Liver (tissue), 9 donors: ENCODE results near the gene MIEF1. TPM values are rescaled to one million over a fixed set of nuclear protein-coding genes. Genes with fewer than 3 reads are reported as not detected.

ENCODE experiments used
- DNase-seq: peaks from one replicate; pipeline ENCODE4 v3.0.0-alpha.2; 2017; ENCODE audit warnings: low spot score
- H3K27ac ChIP-seq, 2 donors: one replicate each; pipeline ENCODE4 v1.7.0; 2013; ENCODE audit warnings: inconsistent platforms in 2 of 2, low read length in 2 of 2, control low read depth in 1 of 2, low read depth in 1 of 2, mild to moderate bottlenecking in 1 of 2
- H3K27me3 ChIP-seq, 4 donors: one replicate each; pipeline versions ENCODE4 v1.6.1 to v1.7.0; 2013; ENCODE audit warnings: low read length in 3 of 4, inconsistent platforms in 1 of 4, mild to moderate bottlenecking in 1 of 4, moderate library complexity in 1 of 4; ENCODE audit not compliant: control insufficient read depth in 4 of 4, insufficient read depth in 4 of 4
- H3K36me3 ChIP-seq, 4 donors: one replicate each; pipeline versions ENCODE4 v1.6.1 to v1.7.0; 2013; ENCODE audit warnings: low read length in 3 of 4, mild to moderate bottlenecking in 3 of 4, low read depth in 1 of 4, moderate library complexity in 1 of 4; ENCODE audit not compliant: control insufficient read depth in 4 of 4, insufficient read depth in 3 of 4
- H3K4me1 ChIP-seq, 4 donors: one replicate each; pipeline versions ENCODE4 v1.6.1 to v1.7.0; 2013; ENCODE audit warnings: low read length in 3 of 4, mild to moderate bottlenecking in 3 of 4, moderate library complexity in 1 of 4; ENCODE audit not compliant: control insufficient read depth in 4 of 4, insufficient read depth in 4 of 4
- H3K4me3 ChIP-seq, 3 donors: one replicate each; pipeline versions ENCODE4 v1.6.1 to v1.7.0; 2013; ENCODE audit warnings: low read length in 3 of 3, control low read depth in 1 of 3, low read depth in 1 of 3, mild to moderate bottlenecking in 1 of 3
- H3K9ac ChIP-seq, 2 donors: one replicate each; pipeline ENCODE4 v1.7.0; 2013; ENCODE audit warnings: low read length in 2 of 2, mild to moderate bottlenecking in 2 of 2, moderate library complexity in 2 of 2, control low read depth in 1 of 2, low read depth in 1 of 2
- H3K9me3 ChIP-seq, 4 donors: one replicate each; pipeline versions ENCODE4 v1.6.1 to v1.7.0; 2013; ENCODE audit warnings: low read length in 3 of 4; ENCODE audit not compliant: control insufficient read depth in 4 of 4
- CTCF ChIP-seq: fragments of 150-350 bp; IDR thresholded peaks from 2 replicates; pipeline ENCODE4 v1.5.1; 2017; ENCODE audit warnings: improper control_type of control experiment, low read depth, low read length; ENCODE audit not compliant: missing input control
- EGR1 ChIP-seq, 2 donors: IDR thresholded peaks; 2 replicates each; pipeline ENCODE4 v1.6.1; 2016 to 2018; ENCODE audit warnings: antibody characterized with exemption in 2 of 2, low read depth in 2 of 2
- FOXA1 ChIP-seq: IDR thresholded peaks from 2 replicates; pipeline ENCODE4 v1.6.1; 2016; ENCODE audit warnings: antibody characterized with exemption
- FOXA2 ChIP-seq: IDR thresholded peaks from 2 replicates; pipeline ENCODE4 v1.6.1; 2016; ENCODE audit warnings: antibody characterized with exemption
- GABPA ChIP-seq, 2 donors: IDR thresholded peaks in 1 of 2; conservative IDR thresholded peaks in 1 of 2; 2 replicates each; pipeline ENCODE4 v1.6.1; 2016; ENCODE audit warnings: antibody characterized with exemption in 2 of 2, mild to moderate bottlenecking in 1 of 2, moderate library complexity in 1 of 2
- HNF4A ChIP-seq, 2 donors: conservative IDR thresholded peaks; 2 replicates each; pipeline ENCODE4 v1.6.1; 2016; ENCODE audit warnings: antibody characterized with exemption in 2 of 2, mild to moderate bottlenecking in 2 of 2
- HNF4G ChIP-seq: IDR thresholded peaks from 2 replicates; pipeline ENCODE4 v1.6.1; 2016; ENCODE audit warnings: antibody characterized with exemption
- JUND ChIP-seq, 2 donors: IDR thresholded peaks; 2 replicates each; pipeline ENCODE4 v1.6.1; 2016; ENCODE audit warnings: antibody characterized with exemption in 2 of 2
- NR2F2 ChIP-seq: IDR thresholded peaks from 2 replicates; pipeline ENCODE4 v1.6.1; 2016; ENCODE audit warnings: antibody characterized with exemption
- RAD21 ChIP-seq, 2 donors: IDR thresholded peaks; 2 replicates each; pipeline ENCODE4 v1.6.1; 2016; ENCODE audit warnings: antibody characterized with exemption in 2 of 2, mild to moderate bottlenecking in 2 of 2
- RXRA ChIP-seq, 2 donors: IDR thresholded peaks; 2 replicates each; pipeline ENCODE4 v1.6.1; 2017 to 2018; ENCODE audit warnings: antibody characterized with exemption in 2 of 2, mild to moderate bottlenecking in 1 of 2
- SP1 ChIP-seq: IDR thresholded peaks from 2 replicates; pipeline ENCODE4 v1.6.1; 2018; ENCODE audit warnings: antibody characterized with exemption, mild to moderate bottlenecking
- TAF1 ChIP-seq: conservative IDR thresholded peaks from 2 replicates; pipeline ENCODE4 v1.6.1; 2016; ENCODE audit warnings: antibody characterized with exemption, mild to moderate bottlenecking
- YY1 ChIP-seq: IDR thresholded peaks from 2 replicates; pipeline ENCODE4 v1.6.1; 2016; ENCODE audit warnings: antibody characterized with exemption, mild to moderate bottlenecking
- ZBTB33 ChIP-seq: IDR thresholded peaks from 2 replicates; pipeline ENCODE4 v1.6.1; 2016; ENCODE audit warnings: antibody characterized with exemption
- WGBS: extraction: QIAGEN DNeasy Blood & Tissue Kit; methylation state at CpG from one replicate; pipeline ENCODE4 v1.1.7; 2013; 5-methylcytosine and 5-hydroxymethylcytosine counted together
- polyA plus RNA-seq, 2 donors: library from polyadenylated mRNA; stranded (reverse) in 1 of 2; unstranded in 1 of 2; fragments of 200-250 nt in 1 of 2; fragments of >200 nt in 1 of 2; fragmentation: Nextera tagmentation in 1 of 2; extraction: Ambion mirVana in 1 of 2; gene quantifications; one replicate each; pipeline versions ENCODE4 v1.2.1 to v1.2.3, GENCODE V29; 2013 to 2015
- total RNA-seq, 2 donors: library from RNA; depleted of rRNA; stranded (reverse); fragments of >200 nt; gene quantifications; one replicate each; pipeline ENCODE4 v1.2.3, GENCODE V29; 2014
- TF ChIP-seq, protein P1 (sequence below): IDR thresholded peaks from 2 replicates; pipeline ENCODE4 v1.6.1; 2016; ENCODE audit warnings: antibody characterized with exemption, mild to moderate bottlenecking
- donor health status: healthy.
- donor health status: healthy.
- donor health status: healthy.
- donor health status: healthy.
- donor health status: healthy.

MIEF1 gene
- total and polyA plus RNA-seq, 4 donors, result 12.9 to 31.1 (median 20.7) TPM

DNA sequence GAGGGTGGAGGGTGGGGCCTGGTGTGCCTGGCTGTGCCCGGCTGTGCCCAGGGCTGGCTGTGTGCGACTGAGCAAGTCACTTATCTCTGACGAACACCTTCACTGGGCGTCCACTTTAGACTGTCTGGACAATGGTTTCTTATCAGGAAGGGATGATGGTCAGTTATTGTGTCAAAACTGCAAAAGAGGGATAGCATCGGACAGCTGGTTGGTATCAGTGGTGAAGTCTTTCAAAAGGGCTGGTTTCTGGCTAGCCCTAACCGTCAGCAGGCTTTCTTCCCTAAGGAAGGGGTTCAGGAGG, 49.4 kb upstream of the MIEF1 start (continued):
- TF ChIP-seq, protein P1, sequence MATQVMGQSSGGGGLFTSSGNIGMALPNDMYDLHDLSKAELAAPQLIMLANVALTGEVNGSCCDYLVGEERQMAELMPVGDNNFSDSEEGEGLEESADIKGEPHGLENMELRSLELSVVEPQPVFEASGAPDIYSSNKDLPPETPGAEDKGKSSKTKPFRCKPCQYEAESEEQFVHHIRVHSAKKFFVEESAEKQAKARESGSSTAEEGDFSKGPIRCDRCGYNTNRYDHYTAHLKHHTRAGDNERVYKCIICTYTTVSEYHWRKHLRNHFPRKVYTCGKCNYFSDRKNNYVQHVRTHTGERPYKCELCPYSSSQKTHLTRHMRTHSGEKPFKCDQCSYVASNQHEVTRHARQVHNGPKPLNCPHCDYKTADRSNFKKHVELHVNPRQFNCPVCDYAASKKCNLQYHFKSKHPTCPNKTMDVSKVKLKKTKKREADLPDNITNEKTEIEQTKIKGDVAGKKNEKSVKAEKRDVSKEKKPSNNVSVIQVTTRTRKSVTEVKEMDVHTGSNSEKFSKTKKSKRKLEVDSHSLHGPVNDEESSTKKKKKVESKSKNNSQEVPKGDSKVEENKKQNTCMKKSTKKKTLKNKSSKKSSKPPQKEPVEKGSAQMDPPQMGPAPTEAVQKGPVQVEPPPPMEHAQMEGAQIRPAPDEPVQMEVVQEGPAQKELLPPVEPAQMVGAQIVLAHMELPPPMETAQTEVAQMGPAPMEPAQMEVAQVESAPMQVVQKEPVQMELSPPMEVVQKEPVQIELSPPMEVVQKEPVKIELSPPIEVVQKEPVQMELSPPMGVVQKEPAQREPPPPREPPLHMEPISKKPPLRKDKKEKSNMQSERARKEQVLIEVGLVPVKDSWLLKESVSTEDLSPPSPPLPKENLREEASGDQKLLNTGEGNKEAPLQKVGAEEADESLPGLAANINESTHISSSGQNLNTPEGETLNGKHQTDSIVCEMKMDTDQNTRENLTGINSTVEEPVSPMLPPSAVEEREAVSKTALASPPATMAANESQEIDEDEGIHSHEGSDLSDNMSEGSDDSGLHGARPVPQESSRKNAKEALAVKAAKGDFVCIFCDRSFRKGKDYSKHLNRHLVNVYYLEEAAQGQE, result no peak
- TF ChIP-seq GABPA (IDR thresholded peaks at IDR 0.05 in 1 of 2, conservative IDR thresholded peaks at IDR 0.05 in 1 of 2) (no peak), FOXA2 (no peak), YY1 (no peak), EGR1 (IDR thresholded peaks at IDR 0.05; ENCODE audit: low read depth in 2 of 2) (no peak)

- 71% methylated on average over 9 of the region's 9 CpGs for WGBS
- H3K27ac ChIP-seq, result no peak overlapping the region
- peaks cover 0 to 6% (median 4%) of the 10 kb centered on the region in 4 donors for H3K27me3 ChIP-seq
- TF ChIP-seq HNF4G (no peak), CTCF (no peak), HNF4A (conservative IDR thresholded peaks at IDR 0.05) (no peak), FOXA2 (no peak), NR2F2 (no peak), RXRA (IDR thresholded peaks at IDR 0.05) (no peak), GABPA (IDR thresholded peaks at IDR 0.05 in 1 of 2, conservative IDR thresholded peaks at IDR 0.05 in 1 of 2) (no peak), TAF1 (no peak), YY1 (no peak), SP1 (no peak), ZBTB33 (no peak), JUND (IDR thresholded peaks at IDR 0.05) (no peak), RAD21 (IDR thresholded peaks at IDR 0.05) (no peak), FOXA1 (no peak)
- TF ChIP-seq, protein P1, result no peak
- H3K9ac ChIP-seq, result no peak overlapping the region
- no peaks in the 10 kb centered on the region for H3K9me3 ChIP-seq
- H3K4me1 ChIP-seq, result peaks cover 0 to 3% (median 2%) of the 10 kb centered on the region in 4 donors
- H3K36me3 ChIP-seq, result no peaks in the 10 kb centered on the region
- no peak overlapping the region for H3K4me3 ChIP-seq
- DNase-seq, result no peak
Measured at GRCh38 chr22:39453765-39454378, 48.2 kb upstream of the MIEF1 start.
